Bronchial epithelial cell (primary cell): ENCODE results near the gene PAGR1. TPM values are rescaled to one million over a fixed set of nuclear protein-coding genes. Genes with fewer than 3 reads are reported as not detected.
A peak's percentile ranks its signal among the peaks of the same experiment; 100 is the strongest.

Source experiments
- DNase-seq: peaks from one replicate; pipeline ENCODE4 v3.0.0-alpha.2; 2010; ENCODE audit warnings: low read depth
- FAIRE-seq: peaks from 2 replicates; lab custom pipeline; 2011; peaks lifted over from hg19 to GRCh38; lab: Jason Lieb, UNC
- H3K27me3 ChIP-seq: 2 replicates; pipeline ENCODE4 v1.5.1; 2011; ENCODE audit warnings: low read length; ENCODE audit not compliant: control insufficient read depth, insufficient read depth
- H3K36me3 ChIP-seq: 2 replicates; pipeline ENCODE4 v1.5.1; 2011; ENCODE audit warnings: low read length; ENCODE audit not compliant: control insufficient read depth, insufficient read depth
- H3K4me3 ChIP-seq: 2 replicates; pipeline ENCODE4 v1.5.1; 2011; ENCODE audit warnings: mild to moderate bottlenecking, low read depth, low read length, control low read depth
- total RNA-seq: library from RNA; depleted of rRNA; stranded (reverse); fragments of >200 nt; gene quantifications from 2 replicates; pipeline ENCODE4 v1.2.1, GENCODE V29; 2014
- TF ChIP-seq, protein P1 (sequence below): IDR thresholded peaks from 2 replicates; pipeline ENCODE4 v1.5.1; 2011; ENCODE audit warnings: mild to moderate bottlenecking, moderate library complexity, low read length, control low read depth, inconsistent platforms; ENCODE audit not compliant: insufficient read depth, severe bottlenecking

PAGR1 gene
- total RNA-seq, 1 donor from 2014 or later, result 24.7 TPM

DNA sequence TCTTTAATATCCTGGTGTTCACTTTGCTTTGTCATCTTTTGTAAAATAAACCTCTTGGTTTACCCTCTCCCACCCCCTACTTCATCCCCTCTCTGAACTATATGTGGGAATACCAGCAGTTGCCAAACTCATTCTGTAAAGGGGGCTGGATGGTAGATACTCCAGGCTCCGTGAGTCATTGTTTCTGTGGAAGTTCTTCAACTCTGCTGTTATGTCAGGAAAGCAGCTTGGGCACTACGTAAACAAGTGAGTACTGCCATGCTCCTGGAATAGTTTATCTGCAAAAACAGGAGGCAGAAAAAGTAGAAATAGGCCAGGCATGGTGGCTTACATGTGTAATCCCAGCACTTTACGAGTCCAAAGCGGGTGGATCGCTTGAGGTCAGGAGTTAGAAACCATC lies 21.9 kb downstream of the PAGR1 start:
- peaks cover 45% of the 10 kb centered on the region for H3K36me3 ChIP-seq
- DNase-seq, result no peak
- TF ChIP-seq, protein P1, sequence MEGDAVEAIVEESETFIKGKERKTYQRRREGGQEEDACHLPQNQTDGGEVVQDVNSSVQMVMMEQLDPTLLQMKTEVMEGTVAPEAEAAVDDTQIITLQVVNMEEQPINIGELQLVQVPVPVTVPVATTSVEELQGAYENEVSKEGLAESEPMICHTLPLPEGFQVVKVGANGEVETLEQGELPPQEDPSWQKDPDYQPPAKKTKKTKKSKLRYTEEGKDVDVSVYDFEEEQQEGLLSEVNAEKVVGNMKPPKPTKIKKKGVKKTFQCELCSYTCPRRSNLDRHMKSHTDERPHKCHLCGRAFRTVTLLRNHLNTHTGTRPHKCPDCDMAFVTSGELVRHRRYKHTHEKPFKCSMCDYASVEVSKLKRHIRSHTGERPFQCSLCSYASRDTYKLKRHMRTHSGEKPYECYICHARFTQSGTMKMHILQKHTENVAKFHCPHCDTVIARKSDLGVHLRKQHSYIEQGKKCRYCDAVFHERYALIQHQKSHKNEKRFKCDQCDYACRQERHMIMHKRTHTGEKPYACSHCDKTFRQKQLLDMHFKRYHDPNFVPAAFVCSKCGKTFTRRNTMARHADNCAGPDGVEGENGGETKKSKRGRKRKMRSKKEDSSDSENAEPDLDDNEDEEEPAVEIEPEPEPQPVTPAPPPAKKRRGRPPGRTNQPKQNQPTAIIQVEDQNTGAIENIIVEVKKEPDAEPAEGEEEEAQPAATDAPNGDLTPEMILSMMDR, result no peak
- no peak overlapping the region for H3K4me3 ChIP-seq
- FAIRE-seq, result no peak
- H3K27me3 ChIP-seq, result no peaks in the 10 kb centered on the region

DNA sequence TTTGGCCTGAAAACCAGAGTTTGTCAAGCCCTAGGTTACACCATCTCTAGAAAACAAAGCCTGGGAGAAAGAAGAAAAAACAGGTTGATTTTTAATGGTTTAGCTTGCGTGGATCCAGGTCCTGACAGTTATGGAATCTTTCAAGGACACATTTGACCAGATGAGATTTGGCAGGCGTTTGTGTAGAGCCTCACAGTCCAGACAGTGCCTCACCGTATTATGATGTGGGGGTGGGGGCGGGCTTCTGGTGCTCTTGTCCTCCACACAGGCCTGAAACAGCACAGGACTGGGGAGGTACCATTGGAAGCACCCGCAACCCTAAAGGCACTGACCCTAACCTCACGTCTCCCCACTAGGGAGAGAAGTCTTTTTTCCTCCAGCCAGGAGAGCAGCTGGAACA lies 23.9 kb downstream of the PAGR1 start:
- peaks cover 38% of the 10 kb centered on the region for H3K36me3 ChIP-seq
- DNase-seq (no peak), FAIRE-seq (no peak)
- TF ChIP-seq, protein P1, result no peak
- H3K27me3 ChIP-seq, result no peaks in the 10 kb centered on the region
- no peak overlapping the region for H3K4me3 ChIP-seq

DNA sequence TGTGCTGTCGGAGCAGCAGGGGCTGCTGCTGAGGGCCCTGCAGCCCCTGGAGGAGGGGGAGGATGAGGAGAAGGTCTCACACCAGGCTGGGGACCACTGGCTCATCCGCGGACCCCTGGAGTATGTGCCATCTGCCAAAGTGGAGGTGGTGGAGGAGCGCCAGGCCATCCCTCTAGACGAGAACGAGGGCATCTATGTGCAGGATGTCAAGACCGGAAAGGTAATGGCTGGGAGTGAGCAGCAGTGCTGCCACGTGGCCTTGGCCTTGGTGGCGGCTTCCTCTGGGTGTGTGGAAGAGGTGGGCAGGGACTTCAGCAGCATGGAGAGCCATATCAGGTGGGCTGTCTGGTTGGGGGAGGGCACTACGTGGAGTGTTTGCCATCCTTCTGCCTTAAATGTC lies 24.3 kb downstream of the PAGR1 start:
- FAIRE-seq, result no peak
- peaks cover 36% of the 10 kb centered on the region for H3K36me3 ChIP-seq

DNA sequence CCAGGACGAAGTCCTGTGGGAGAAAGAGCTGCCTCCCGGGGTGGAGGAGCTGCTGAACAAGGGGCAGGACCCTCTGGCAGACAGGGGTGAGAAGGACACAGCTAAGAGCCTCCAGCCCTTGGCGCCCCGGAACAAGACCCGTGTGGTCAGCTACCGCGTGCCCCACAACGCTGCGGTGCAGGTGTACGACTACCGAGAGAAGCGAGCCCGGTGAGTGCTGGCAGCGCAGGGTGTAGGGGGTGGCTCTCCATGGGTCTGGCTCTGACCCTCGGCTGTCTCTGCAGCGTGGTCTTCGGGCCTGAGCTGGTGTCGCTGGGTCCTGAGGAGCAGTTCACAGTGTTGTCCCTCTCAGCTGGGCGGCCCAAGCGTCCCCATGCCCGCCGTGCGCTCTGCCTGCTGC lies 25.7 kb downstream of the PAGR1 start:
- DNase-seq (no peak), FAIRE-seq (no peak)
- TF ChIP-seq, protein P1, result no peak
- Histone ChIP-seq H3K36me3 (peaks cover 42% of the 10 kb centered on the region), H3K4me3 (no peak overlapping the region), H3K27me3 (no peaks in the 10 kb centered on the region)

More for the DNA sequence above, 24.3 kb downstream of the PAGR1 start:
- Histone ChIP-seq H3K27me3 (no peaks in the 10 kb centered on the region), H3K4me3 (no peak overlapping the region)
- DNase-seq, result no peak
- TF ChIP-seq, protein P1, result no peak

DNA sequence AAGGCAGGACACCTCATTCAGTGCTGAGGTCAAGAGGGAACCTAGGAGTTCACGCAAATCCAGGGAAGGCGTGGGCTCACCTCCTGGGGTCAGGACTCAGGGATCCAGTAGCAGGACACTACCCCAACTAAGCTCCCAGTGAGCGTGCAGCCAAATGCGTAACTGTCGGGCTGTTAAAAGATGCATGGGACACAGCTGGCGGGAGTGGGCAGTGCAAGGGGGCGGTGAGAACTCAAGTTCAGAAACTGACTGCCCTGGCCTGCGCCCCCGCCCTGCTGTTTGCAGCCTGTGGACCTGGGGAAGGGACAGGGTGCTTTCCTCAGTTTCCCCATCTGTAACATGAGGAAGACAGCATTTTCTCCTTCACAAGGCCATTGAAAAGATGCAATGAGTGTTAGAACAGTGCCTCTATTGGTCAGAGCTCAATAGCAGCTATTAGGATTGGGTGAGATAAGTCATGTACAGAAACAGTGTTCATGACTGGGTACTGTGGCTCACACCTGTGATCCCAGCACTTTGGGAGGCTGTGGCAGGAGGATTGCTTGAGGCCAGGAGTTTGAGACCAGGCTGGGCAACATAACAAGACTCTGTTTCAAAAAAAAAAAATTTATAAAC lies 26.9 kb downstream of the PAGR1 start:
- DNase-seq (no peak), FAIRE-seq (peak; percentile 40)
- TF ChIP-seq, protein P1, result no peak
- peaks cover 43% of the 10 kb centered on the region for H3K36me3 ChIP-seq
- no peaks in the 10 kb centered on the region for H3K27me3 ChIP-seq
- no peak overlapping the region for H3K4me3 ChIP-seq

DNA sequence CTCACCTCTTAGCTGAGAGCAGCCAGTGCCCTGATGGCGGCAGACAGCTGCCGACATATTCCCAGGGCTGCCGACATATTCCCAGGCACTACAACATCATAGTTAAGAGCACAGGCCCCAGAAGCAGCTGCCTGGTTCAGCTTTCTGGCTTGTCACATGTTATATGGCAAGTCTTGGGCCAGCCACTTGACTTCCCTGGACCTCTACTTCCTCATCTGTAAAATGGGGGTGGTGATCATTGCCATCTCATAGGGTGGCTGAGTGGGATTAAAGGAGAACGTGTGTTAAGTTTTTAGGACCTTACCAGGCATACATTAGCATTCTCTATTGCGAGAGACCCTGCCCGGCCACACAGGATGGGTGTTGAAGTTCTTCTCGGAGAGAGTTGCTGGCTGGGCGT lies 28.0 kb downstream of the PAGR1 start:
- Histone ChIP-seq H3K36me3 (peaks cover 44% of the 10 kb centered on the region), H3K27me3 (no peaks in the 10 kb centered on the region), H3K4me3 (no peak overlapping the region)
- TF ChIP-seq, protein P1, result no peak
- FAIRE-seq, result no peak
- no peak for DNase-seq
